SK-N-SH (cell line): Measurements from ENCODE around the gene MYMK. TPM values are rescaled to one million over a fixed set of nuclear protein-coding genes. Genes with fewer than 3 reads are reported as not detected.

Experiments
- CTCF ChIA-PET: fragments of 300-600, 350-600 bp; formaldehyde crosslinking; extraction: SDS; loops from one replicate; lab custom pipeline; 2021; lab: Yijun Ruan, JAX
- POLR2A ChIA-PET: fragments of 350-600 bp; sonication (Branson Sonifier 250); formaldehyde crosslinking; extraction: SDS; loops from one replicate; lab custom pipeline; 2020; ENCODE audit warnings: antibody characterized with exemption, inconsistent platforms; lab: Yijun Ruan, JAX
- DNase-seq: peaks from one replicate; pipeline ENCODE4 v3.0.0; 2012
- H2AFZ ChIP-seq: fragments of 200-600 bp; sonication (generic); 2 replicates; pipeline ENCODE4 v1.8.1; 2016; ENCODE audit warnings: antibody characterized with exemption, mild to moderate bottlenecking, low read depth
- H3F3A ChIP-seq: fragments of 200-600 bp; sonication (generic); replicated peaks from 2 replicates; pipeline ENCODE3; 2016; ENCODE audit warnings: antibody characterized with exemption, mild to moderate bottlenecking; ENCODE audit not compliant: insufficient read depth
- H3K27ac ChIP-seq, 2 experiments: fragments of 200-500 bp in 1 of 2; fragments of 200-600 bp in 1 of 2; sonication (Bioruptor generic) in 1 of 2; sonication (generic), shearing (Covaris generic) in 1 of 2; 2 replicates each; pipeline versions ENCODE4 v1.5.1 to v1.6.1; 2014 to 2016; ENCODE audit warnings: low read depth in 2 of 2, inconsistent platforms in 1 of 2, low read length in 1 of 2, mild to moderate bottlenecking in 1 of 2, mixed read lengths in 1 of 2
- H3K27me3 ChIP-seq: fragments of 200-600 bp; sonication (generic), shearing (Covaris generic); 2 replicates; pipeline ENCODE4 v1.6.1; 2016; ENCODE audit warnings: mixed run types; ENCODE audit not compliant: insufficient read depth
- H3K36me3 ChIP-seq, 2 experiments: fragments of 200-500 bp in 1 of 2; fragments of 200-600 bp in 1 of 2; sonication (Bioruptor generic) in 1 of 2; sonication (generic) in 1 of 2; replicated peaks in 1 of 2; 2 replicates each; pipeline versions ENCODE3 to v1.5.1; 2014 to 2016; ENCODE audit warnings: low read length in 1 of 2, mild to moderate bottlenecking in 1 of 2; ENCODE audit not compliant: insufficient read depth in 2 of 2, control insufficient read depth in 1 of 2
- H3K4me1 ChIP-seq, 2 experiments: fragments of 200-500 bp in 1 of 2; fragments of 200-600 bp in 1 of 2; sonication (Bioruptor generic) in 1 of 2; sonication (generic), shearing (Covaris generic) in 1 of 2; 2 replicates each; pipeline versions ENCODE4 v1.5.1 to v1.6.1; 2014 to 2016; ENCODE audit warnings: low read depth in 1 of 2, low read length in 1 of 2, mixed run types in 1 of 2; ENCODE audit not compliant: insufficient read depth in 2 of 2, control insufficient read depth in 1 of 2
- H3K4me2 ChIP-seq: fragments of 200-600 bp; sonication (generic), shearing (Covaris generic); 2 replicates; pipeline ENCODE4 v1.6.1; 2017; ENCODE audit warnings: mixed run types
- H3K4me3 ChIP-seq, 2 experiments: fragments of 200-500 bp in 1 of 2; fragments of 200-600 bp in 1 of 2; sonication (Bioruptor generic) in 1 of 2; sonication (generic), shearing (Covaris generic) in 1 of 2; 2 replicates each; pipeline versions ENCODE4 v1.5.1 to v1.8.1; 2014 to 2016; ENCODE audit warnings: low read depth in 2 of 2, inconsistent platforms in 1 of 2, low read length in 1 of 2, mild to moderate bottlenecking in 1 of 2, mixed read lengths in 1 of 2, moderate library complexity in 1 of 2
- H3K79me2 ChIP-seq: fragments of 200-600 bp; sonication (generic); 2 replicates; pipeline ENCODE4 v1.8.1; 2017; ENCODE audit warnings: mild to moderate bottlenecking; ENCODE audit not compliant: insufficient read depth
- H3K9ac ChIP-seq: fragments of 200-600 bp; sonication (generic); 2 replicates; pipeline ENCODE4 v1.6.1; 2017; ENCODE audit warnings: mixed run types
- H3K9me2 ChIP-seq: fragments of 200-600 bp; sonication (generic); 2 replicates; pipeline ENCODE4 v1.6.1; 2017; ENCODE audit warnings: mixed run types
- H3K9me3 ChIP-seq: fragments of 200-600 bp; sonication (generic); 2 replicates; pipeline ENCODE4 v1.6.1; 2017; ENCODE audit warnings: mixed run types, mild to moderate bottlenecking, moderate library complexity
- H4K20me1 ChIP-seq: fragments of 200-600 bp; sonication (generic); 2 replicates; pipeline ENCODE4 v1.6.1; 2017; ENCODE audit warnings: mild to moderate bottlenecking, mixed run types; ENCODE audit not compliant: insufficient read depth
- CHD2 ChIP-seq: fragments of 150-350 bp; IDR thresholded peaks from 2 replicates; pipeline ENCODE4 v1.6.1; 2018; ENCODE audit warnings: low read length; ENCODE audit not compliant: partially characterized antibody
- EP300 ChIP-seq, 2 experiments: IDR thresholded peaks; 2 replicates each; pipeline versions ENCODE4 v1.4.0 to v1.6.1; 2012; ENCODE audit warnings: borderline replicate concordance in 1 of 2, low read depth in 1 of 2, low read length in 1 of 2
- GABPA ChIP-seq: IDR thresholded peaks from 2 replicates; pipeline ENCODE4 v1.4.0; 2012; ENCODE audit warnings: low read depth, mild to moderate bottlenecking
- GATA2 ChIP-seq: sonication (generic); formaldehyde crosslinking; IDR thresholded peaks from 2 replicates; pipeline ENCODE4 v1.5.0; 2020; ENCODE audit warnings: mild to moderate bottlenecking, missing genetic modification reagents
- IRF3 ChIP-seq: fragments of 150-350 bp; IDR thresholded peaks from 2 replicates; pipeline ENCODE4 v1.6.1; 2016; ENCODE audit warnings: mild to moderate bottlenecking, low read depth, low read length
- NRF1 ChIP-seq: IDR thresholded peaks from 2 replicates; pipeline ENCODE4 v1.6.1; 2012; ENCODE audit warnings: low read depth, mild to moderate bottlenecking, low read length
- PBX3 ChIP-seq: IDR thresholded peaks from 2 replicates; pipeline ENCODE4; 2012
- POLR2AphosphoS5 ChIP-seq: IDR thresholded peaks from 2 replicates; pipeline ENCODE4 v1.6.1; 2012; ENCODE audit warnings: low read depth, low read length
- SIN3A ChIP-seq: IDR thresholded peaks from 2 replicates; pipeline ENCODE4 v1.6.1; 2012; ENCODE audit warnings: low read depth, mild to moderate bottlenecking, low read length, moderate library complexity, borderline replicate concordance
- TAF1 ChIP-seq: IDR thresholded peaks from 2 replicates; pipeline ENCODE4 v1.6.1; 2012; ENCODE audit warnings: low read depth, mild to moderate bottlenecking, low read length, moderate library complexity, borderline replicate concordance
- TEAD4 ChIP-seq: IDR thresholded peaks from 2 replicates; pipeline ENCODE4 v1.4.0; 2012; ENCODE audit warnings: mild to moderate bottlenecking, borderline replicate concordance; ENCODE audit not compliant: insufficient read depth
- WGBS: methylation state at CpG from one replicate; pipeline ENCODE4 v1.1.6; 2017; ENCODE audit warnings: low lambda C conversion rate; 5-methylcytosine and 5-hydroxymethylcytosine counted together
- polyA plus RNA-seq, 3 experiments: library from polyadenylated mRNA; depleted of rRNA; stranded (reverse); fragments of >200 nt; gene quantifications; 2 replicates each; pipeline ENCODE4 v1.2.3, GENCODE V29; 2012

The MYMK gene
- polyA plus RNA-seq, 1 of the 3 experiments (the other 2 are of a cell fraction): not detected

DNA sequence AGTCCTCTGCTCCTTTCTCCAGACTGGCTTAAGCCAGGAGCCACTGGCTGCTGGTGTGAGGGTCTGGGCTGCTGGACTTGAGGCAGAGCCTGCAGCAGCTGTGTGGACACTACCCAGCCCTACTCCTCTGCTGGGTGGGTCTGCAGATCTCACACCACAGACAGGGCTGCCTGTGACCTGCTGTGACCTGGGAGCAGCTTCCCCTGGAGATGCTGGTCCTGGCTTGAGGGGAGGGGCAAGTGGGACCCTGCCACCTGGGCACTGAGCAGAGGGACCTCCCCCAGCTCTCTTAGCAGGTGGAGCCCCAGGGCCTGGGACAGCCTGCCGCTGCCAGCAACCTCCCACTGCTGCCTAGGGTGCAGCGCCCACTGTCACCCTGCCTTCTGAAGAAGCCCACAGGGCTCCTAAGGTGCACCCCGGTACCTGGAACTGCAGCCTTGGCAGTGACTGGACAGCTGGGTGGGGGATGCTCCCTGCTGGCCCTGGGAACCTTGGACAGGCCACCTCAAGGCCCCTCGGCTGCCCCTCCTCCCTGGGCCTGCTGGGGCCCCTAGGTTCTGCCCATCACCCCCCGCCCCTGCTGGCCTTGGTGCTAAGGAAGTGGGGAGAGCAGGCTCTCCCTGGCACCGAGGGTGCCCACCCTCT, 55.9 kb downstream of the MYMK start:
- Histone ChIP-seq H3F3A (peaks cover 10% of the 10 kb centered on the region), H3K36me3 (peaks cover 0 to 19% of the 10 kb centered on the region in 2 experiments), H3K9me2 (no peaks in the 10 kb centered on the region), H3K27me3 (no peaks in the 10 kb centered on the region), H2AFZ (no peak overlapping the region), H4K20me1 (no peaks in the 10 kb centered on the region), H3K4me1 (no peaks in the 10 kb centered on the region; a peak in 1 of 4 replicates), H3K4me2 (no peak overlapping the region), H3K27ac (peak overlapping the region in 1 of 2 experiments; percentile 8; a peak in 1 of 4 replicates), H3K9ac (no peak overlapping the region), H3K4me3 (no peak overlapping the region), H3K9me3 (no peaks in the 10 kb centered on the region), H3K79me2 (no peaks in the 10 kb centered on the region)
- 78% methylated on average over 5 of the region's 6 CpGs for WGBS
- ChIA-PET CTCF (interaction anchor here (0.9 to 1.5 kb wide), 2 partner anchors 10 to 17 kb away, joined by 3 to 5 read pairs; partner anchors contain the start of gene SLC2A6), POLR2A (interaction anchor here (1.1 to 2.0 kb wide), 3 partner anchors 8 to 21 kb away, joined by 3 to 8 read pairs (median 4); partner anchors contain the start of gene SLC2A6)
- no peak for DNase-seq
- TF ChIP-seq GABPA (no peak), NRF1 (no peak), PBX3 (no peak), TEAD4 (no peak), EP300 (IDR thresholded peaks at IDR 0.05; ENCODE audit: borderline replicate concordance in 1 of 2, low read depth in 1 of 2, low read length in 1 of 2) (no peak)

DNA sequence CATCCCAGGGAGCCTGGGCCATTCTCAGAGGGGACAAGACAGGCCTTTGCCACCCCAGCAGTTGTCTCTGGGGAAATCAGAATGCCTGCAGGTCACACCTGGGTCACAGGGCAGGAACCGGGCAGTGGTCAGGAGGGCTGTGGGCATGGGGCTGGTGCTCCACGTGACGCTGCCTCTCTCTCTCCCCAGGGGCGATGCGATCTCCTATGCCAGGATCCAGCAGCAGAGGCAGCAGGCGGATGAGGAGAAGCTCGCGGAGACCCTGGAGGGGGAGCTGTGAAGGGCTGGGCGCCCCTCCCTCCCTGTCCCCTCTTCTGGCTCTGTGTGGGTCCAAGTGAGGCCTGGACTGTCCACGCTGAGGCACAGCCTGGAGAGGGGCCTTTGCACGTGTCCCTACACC, 56.4 kb downstream of the MYMK start:
- Histone ChIP-seq H3F3A (peaks cover 10% of the 10 kb centered on the region), H3K9me3 (no peaks in the 10 kb centered on the region), H2AFZ (no peak overlapping the region), H3K9me2 (no peaks in the 10 kb centered on the region), H3K79me2 (no peaks in the 10 kb centered on the region), H3K4me1 (no peaks in the 10 kb centered on the region; a peak in 1 of 4 replicates), H4K20me1 (no peaks in the 10 kb centered on the region), H3K27me3 (no peaks in the 10 kb centered on the region), H3K9ac (no peak overlapping the region), H3K36me3 (peaks cover 0 to 16% of the 10 kb centered on the region in 2 experiments), H3K4me2 (no peak overlapping the region), H3K27ac (peak overlapping the region in 1 of 2 experiments; percentile 8; a peak in 1 of 4 replicates), H3K4me3 (no peak overlapping the region)
- POLR2A ChIA-PET: interaction anchor here (1.5 to 2.0 kb wide), 2 partner anchors 9 to 10 kb away, joined by 4 to 8 read pairs; partner anchors contain the start of gene SLC2A6
- CTCF ChIA-PET: no interaction called here
- DNase-seq: no peak
- 97% methylated on average over 6 of the region's 11 CpGs for WGBS
- no peak for TF ChIP-seq TEAD4
- no peak for TF ChIP-seq POLR2AphosphoS5
- no peak for TF ChIP-seq SIN3A
- TF ChIP-seq IRF3: no peak
- no peak for TF ChIP-seq GATA2 (CRISPR knock-in tag)
- TF ChIP-seq CHD2: no peak
- TF ChIP-seq TAF1: no peak
